Panc1 (cell line): Measurements from ENCODE around the gene CELF1.

Experiments used
- POLR2AphosphoS5 ChIP-seq: IDR thresholded peaks from 2 replicates; pipeline ENCODE4 v1.6.1; 2012; ENCODE audit warnings: mild to moderate bottlenecking, low read depth, low read length, moderate library complexity
- TF ChIP-seq, protein P1 (sequence below): fragments of 450-650 bp; IDR thresholded peaks from 2 replicates; pipeline ENCODE4 v1.5.1; 2017; ENCODE audit warnings: mild to moderate bottlenecking

DNA sequence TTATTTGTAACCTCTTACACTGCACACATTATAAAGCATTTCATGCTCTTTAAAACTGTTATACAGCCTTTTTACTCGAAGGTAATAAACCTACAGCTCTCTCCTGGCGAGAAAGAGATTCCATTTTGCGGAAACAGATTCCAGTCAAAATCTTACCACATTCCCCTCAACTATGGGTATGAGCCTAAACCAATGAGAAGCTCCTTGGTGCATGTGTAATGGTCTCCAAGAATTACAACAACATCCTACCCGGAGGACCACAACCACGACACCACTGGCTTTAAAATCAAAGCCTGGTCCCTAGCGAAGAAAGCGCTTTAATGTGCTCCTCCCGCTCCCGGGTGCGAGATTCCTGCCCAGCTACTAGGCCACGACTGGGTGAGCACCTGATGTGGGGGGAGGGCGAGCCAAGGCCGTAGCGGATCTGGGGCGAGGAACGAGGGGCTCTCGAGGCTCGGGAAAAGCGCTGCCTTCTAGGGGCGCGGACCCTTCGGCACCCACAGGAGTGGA, 821 bp downstream of the CELF1 start:
- TF ChIP-seq, protein P1, sequence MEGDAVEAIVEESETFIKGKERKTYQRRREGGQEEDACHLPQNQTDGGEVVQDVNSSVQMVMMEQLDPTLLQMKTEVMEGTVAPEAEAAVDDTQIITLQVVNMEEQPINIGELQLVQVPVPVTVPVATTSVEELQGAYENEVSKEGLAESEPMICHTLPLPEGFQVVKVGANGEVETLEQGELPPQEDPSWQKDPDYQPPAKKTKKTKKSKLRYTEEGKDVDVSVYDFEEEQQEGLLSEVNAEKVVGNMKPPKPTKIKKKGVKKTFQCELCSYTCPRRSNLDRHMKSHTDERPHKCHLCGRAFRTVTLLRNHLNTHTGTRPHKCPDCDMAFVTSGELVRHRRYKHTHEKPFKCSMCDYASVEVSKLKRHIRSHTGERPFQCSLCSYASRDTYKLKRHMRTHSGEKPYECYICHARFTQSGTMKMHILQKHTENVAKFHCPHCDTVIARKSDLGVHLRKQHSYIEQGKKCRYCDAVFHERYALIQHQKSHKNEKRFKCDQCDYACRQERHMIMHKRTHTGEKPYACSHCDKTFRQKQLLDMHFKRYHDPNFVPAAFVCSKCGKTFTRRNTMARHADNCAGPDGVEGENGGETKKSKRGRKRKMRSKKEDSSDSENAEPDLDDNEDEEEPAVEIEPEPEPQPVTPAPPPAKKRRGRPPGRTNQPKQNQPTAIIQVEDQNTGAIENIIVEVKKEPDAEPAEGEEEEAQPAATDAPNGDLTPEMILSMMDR = no peak
- no peak for TF ChIP-seq POLR2AphosphoS5
